ENCODE measurements around the gene DNPEP.

DNA sequence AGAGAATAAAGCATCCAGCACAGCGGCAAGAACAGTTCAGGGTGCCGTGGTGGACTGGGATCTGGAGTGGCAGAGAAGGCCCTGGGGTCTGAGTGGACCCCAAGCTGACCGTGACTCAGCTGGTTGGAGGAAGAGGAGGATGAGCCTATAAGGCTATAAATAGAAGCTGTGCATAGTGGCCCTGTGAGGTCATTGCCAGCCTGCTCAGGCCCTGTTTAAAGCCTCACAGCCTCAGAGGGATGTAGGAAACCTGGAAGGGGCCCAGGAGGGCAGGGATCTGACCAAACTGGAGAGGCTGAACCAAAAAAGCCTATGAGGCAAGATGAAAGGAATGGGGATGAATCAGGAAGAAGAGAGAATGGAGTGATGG lies 19.1 kb upstream of the DNPEP start:
- TF ChIP-seq CTCF (IDR thresholded peaks at IDR 0.05; ENCODE audit: insufficient read depth, low read length, poor library complexity, severe bottlenecking) (no peak), EZH2phosphoT487 (conservative IDR thresholded peaks at IDR 0.05; ENCODE audit: low read length) (no peak)
